ENCODE results near the gene MCOLN1.
"Not testable (repeated sequence)": the region's sequence is repeated elsewhere in the genome, so short reads cannot be mapped to it uniquely, and the experiment has no call there.

The MCOLN1 gene

GRCh38 chr19:7526059-7526929 lies 3.9 kb downstream of the MCOLN1 start:
- DNase-seq = no peak

- DNase-seq = no peak
Measured at GRCh38 chr19:7527516-7528191, 5.2 kb downstream of the MCOLN1 start.

- DNase-seq = no peak
Measured at GRCh38 chr19:7528192-7528519, 5.7 kb downstream of the MCOLN1 start.

GRCh38 chr19:7528522-7529245 lies 6.3 kb downstream of the MCOLN1 start:
- no peak for DNase-seq

DNA sequence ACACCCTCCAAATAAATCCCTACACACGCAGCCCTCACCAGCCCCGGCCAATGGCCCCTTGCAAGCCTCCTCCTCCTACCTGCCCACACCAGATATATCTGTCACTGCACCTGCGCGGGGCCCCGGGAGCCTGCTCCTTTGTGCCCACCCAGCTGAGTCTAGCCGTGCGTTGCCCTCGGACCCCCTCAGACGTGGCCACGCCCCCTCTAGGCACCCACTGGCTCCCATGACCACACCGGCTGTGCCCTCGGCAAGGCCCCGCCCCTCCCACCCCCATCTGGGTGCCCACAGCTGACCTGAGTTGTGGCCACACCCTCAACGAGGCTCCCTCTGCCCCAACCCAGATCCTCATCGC lies 6.8 kb downstream of the MCOLN1 start:
- DNase-seq = no peak

- no peak for DNase-seq
Measured at GRCh38 chr19:7529610-7530490, 7.4 kb downstream of the MCOLN1 start.

DNA sequence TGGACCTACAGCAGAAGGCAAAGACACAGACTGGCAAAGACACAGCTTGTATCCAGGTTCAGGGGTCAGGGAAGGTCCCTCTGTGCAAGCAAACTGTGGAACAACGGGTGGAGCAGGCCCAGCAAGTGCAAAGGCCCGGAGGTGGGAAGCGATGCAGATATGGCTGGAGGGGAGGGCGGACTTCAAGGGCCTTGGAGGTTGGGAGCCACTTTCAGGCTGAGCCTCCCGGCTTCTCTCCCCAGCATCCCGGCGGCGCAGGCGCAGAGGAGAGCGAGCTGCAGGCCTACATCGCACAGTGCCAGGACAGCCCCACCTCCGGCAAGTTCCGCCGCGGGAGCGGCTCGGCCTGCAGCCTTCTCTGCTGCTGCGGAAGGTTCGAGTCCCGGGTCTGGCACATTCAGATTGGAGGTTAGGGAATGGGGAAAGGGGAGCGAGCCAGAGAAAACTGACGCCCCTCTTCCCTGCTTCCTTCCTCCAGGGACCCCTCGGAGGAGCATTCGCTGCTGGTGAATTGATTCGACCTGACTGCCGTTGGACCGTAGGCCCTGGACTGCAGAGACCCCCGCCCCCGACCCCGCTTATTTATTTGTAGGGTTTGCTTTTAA lies 11.0 kb downstream of the MCOLN1 start:
- DNase-seq = peak; percentile 61

GRCh38 chr19:7533925-7534480 lies 11.6 kb downstream of the MCOLN1 start:
- DNase-seq = peak; percentile 88

GRCh38 chr19:7534531-7535046 lies 12.2 kb downstream of the MCOLN1 start:
- DNase-seq = peak; percentile 78

GRCh38 chr19:7535047-7535997 lies 12.9 kb downstream of the MCOLN1 start, which contains the start of gene PNPLA6:
PNPLA6 (plus strand) TSS chr19:7535717; CDS start chr19:7535789, 72 bp downstream.
- DNase-seq = peak; percentile 97

GRCh38 chr19:7535998-7536695 lies 13.7 kb downstream of the MCOLN1 start:
- DNase-seq = no peak

GRCh38 chr19:7538990-7539389 lies 16.6 kb downstream of the MCOLN1 start:
- not testable (repeated sequence) for DNase-seq

DNA sequence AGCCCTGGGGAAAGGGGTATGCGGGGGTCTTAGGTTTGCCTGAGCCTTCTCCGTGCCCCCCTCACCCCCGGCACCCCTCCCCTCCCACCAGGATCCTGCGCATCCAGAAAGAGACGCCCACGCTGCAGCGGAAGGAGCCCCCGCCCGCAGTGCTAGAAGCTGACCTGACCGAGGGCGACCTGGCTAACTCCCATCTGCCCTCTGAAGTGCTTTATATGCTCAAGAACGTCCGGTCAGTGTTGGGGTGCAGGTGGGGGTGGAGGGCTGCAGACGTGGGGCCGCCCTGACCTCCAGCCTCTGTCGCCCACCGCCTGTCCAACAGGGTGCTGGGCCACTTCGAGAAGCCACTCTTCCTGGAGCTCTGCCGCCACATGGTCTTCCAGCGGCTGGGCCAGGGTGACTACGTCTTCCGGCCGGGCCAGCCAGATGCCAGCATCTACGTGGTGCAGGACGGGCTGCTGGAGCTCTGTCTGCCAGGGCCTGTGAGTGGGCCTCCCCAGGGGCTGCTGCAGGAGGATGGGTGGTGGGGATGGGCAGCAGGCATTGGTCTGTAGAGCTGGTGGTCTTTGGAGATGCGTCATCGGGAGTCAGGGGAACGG lies 17.5 kb downstream of the MCOLN1 start:
- no peak for DNase-seq

DNA sequence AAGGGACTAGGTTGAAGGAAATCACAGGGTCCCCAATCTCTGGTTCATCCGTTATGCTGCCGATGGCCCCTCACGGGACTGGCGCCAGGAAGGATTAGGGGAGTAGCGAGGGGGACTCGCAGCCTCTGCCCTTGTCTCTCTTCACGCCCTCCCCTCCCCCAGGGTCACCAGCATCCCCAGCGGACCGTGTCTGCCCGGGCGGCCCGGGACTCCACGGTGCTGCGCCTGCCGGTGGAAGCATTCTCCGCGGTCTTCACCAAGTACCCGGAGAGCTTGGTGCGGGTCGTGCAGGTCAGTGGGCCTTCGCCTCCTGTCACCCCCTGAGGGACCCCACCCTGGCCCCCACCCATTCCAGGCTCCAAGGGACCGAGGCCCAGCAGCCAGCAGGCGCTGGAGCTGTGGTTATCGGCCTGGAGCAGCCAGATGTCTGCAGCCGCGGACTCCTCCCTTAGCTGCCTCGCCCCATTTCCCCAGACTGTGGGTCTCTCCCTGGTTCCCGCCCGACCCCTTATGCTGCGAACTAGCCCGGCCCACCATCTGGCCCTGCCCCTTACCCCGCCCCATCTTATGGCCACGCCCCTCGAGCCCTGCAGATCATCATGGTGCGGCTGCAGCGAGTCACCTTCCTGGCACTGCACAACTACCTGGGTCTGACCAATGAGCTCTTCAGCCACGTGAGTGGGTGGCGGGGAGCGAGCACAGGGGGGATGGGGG lies 18.5 kb downstream of the MCOLN1 start:
- peak; percentile 78 for DNase-seq

DNA sequence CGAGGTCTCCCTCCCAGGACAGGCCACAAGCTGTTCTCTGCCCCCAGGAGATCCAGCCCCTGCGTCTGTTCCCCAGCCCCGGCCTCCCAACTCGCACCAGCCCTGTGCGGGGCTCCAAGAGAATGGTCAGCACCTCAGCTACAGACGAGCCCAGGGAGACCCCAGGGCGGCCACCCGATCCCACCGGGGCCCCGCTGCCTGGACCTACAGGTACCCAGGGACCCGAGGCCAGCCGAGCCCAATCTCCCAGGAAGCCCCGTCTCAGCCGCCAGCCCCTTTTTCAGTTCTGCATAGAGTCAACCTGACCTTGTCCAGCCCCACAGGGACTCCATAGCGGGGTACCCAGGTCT lies 19.0 kb downstream of the MCOLN1 start:
- DNase-seq = no peak

- no peak for DNase-seq
Measured at GRCh38 chr19:7541828-7542443, 19.5 kb downstream of the MCOLN1 start.

DNA sequence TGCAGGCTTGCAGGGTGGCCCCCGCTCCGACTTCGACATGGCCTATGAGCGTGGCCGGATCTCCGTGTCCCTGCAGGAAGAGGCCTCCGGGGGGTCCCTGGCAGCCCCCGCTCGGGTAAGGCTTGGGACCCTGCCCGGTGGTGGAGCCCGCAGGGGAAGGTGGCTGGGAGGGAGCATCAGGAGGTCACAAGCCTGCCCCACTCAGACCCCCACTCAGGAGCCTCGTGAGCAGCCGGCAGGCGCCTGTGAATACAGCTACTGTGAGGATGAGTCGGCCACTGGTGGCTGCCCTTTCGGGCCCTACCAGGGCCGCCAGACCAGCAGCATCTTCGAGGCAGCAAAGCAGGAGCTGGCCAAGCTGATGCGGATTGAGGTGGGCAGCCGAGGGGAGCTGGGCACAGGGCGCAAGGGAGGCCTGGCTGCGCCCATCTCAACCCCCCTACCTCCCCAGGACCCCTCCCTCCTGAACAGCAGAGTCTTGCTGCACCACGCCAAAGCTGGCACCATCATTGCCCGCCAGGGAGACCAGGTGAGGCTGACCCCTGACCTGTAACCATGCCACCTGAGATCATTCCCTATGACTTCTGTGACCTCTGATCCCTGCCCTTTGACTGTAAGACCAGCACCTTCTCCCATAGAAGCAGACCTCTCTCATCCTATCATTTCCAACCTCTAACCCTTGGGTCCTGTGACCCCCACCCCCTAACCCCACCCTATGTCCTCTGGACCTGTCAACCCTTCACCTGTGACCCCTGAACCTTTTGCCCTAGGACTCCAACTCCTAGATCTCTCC lies 20.3 kb downstream of the MCOLN1 start:
- DNase-seq = no peak
